Muscle of arm (tissue), 12 donors: ENCODE data around the gene EDN2. TPM values are rescaled to one million over a fixed set of nuclear protein-coding genes. Genes with fewer than 3 reads are reported as not detected.

Experiments used
- DNase-seq: peaks from one replicate; pipeline ENCODE4 v3.0.0-alpha.2; 2013
- polyA plus RNA-seq, 12 donors: library from polyadenylated mRNA; unstranded; fragments of 120-200 nt; gene quantifications; one replicate each; pipeline ENCODE4 v1.2.1, GENCODE V29; 2013; ENCODE audit not compliant: insufficient read length in 12 of 12

EDN2 gene
- polyA plus RNA-seq, 12 donors: 0.30 to 8.4 (median 0.82) TPM; not detected in 3

GRCh38 chr1:41439234-41439633 lies 45.2 kb downstream of the EDN2 start:
- DNase-seq: no peak

GRCh38 chr1:41438711-41439110 lies 45.8 kb downstream of the EDN2 start:
- no peak for DNase-seq

GRCh38 chr1:41437011-41437355 lies 47.5 kb downstream of the EDN2 start:
- DNase-seq: no peak

GRCh38 chr1:41436281-41437010 lies 48.0 kb downstream of the EDN2 start:
- no peak for DNase-seq

- DNase-seq: no peak
Measured at GRCh38 chr1:41435570-41436178, 48.8 kb downstream of the EDN2 start.

- no peak for DNase-seq
Measured at GRCh38 chr1:41434748-41435449, 49.6 kb downstream of the EDN2 start.

- DNase-seq: no peak
Measured at GRCh38 chr1:41434306-41434705, 50.2 kb downstream of the EDN2 start.

GRCh38 chr1:41433501-41433900 lies 51.0 kb downstream of the EDN2 start:
- DNase-seq: no peak

- DNase-seq: peak; percentile 73
Measured at GRCh38 chr1:41432481-41433280, 51.8 kb downstream of the EDN2 start.

- DNase-seq: no peak
Measured at GRCh38 chr1:41431490-41432350, 52.8 kb downstream of the EDN2 start.

- DNase-seq: peak; percentile 75
Measured at GRCh38 chr1:41430582-41430981, 53.9 kb downstream of the EDN2 start.

GRCh38 chr1:41430069-41430468 lies 54.4 kb downstream of the EDN2 start:
- no peak for DNase-seq

- no peak for DNase-seq
Measured at GRCh38 chr1:41429641-41430035, 54.8 kb downstream of the EDN2 start.

Other genes with a start within 250 kb of the EDN2 start
- gene SCMH1, start 242.4 kb downstream of the EDN2 start, polyA plus RNA-seq: 10 to 100 TPM in 11 of 12 donors, not detected in 1; 30.5 to 55.9 (median 33.9) TPM
- 10 to 100 TPM in 4 of 12 donors, 1 to 10 TPM in 7, not detected in 1; 4.2 to 20.6 (median 9.8) TPM for gene FOXO6, start 123.2 kb downstream of the EDN2 start, polyA plus RNA-seq